HEK293T (cell line): ENCODE data around the gene PFKL.

Source experiments
- ELF4 ChIP-seq: fragments of 450-650 bp; IDR thresholded peaks from 2 replicates; pipeline ENCODE4 v1.6.1; 2017; ENCODE audit warnings: antibody characterized with exemption
- FOXA1 ChIP-seq: fragments of 450-650 bp; IDR thresholded peaks from 2 replicates; pipeline ENCODE4 v1.6.1; 2016; ENCODE audit warnings: mild to moderate bottlenecking
- FOXK2 ChIP-seq: fragments of 450-650 bp; IDR thresholded peaks from 2 replicates; pipeline ENCODE4 v1.6.1; 2016; ENCODE audit warnings: mild to moderate bottlenecking
- L3MBTL2 ChIP-seq: fragments of 450-650 bp; conservative IDR thresholded peaks from 2 replicates; pipeline ENCODE4 v1.6.1; 2016; ENCODE audit warnings: mild to moderate bottlenecking
- SP1 ChIP-seq: fragments of 450-650 bp; IDR thresholded peaks from 2 replicates; pipeline ENCODE4 v1.6.1; 2017
- SUZ12 ChIP-seq: fragments of 450-650 bp; IDR thresholded peaks from 2 replicates; pipeline ENCODE4 v1.6.1; 2016; ENCODE audit warnings: mild to moderate bottlenecking
- ZNF384 ChIP-seq: fragments of 450-650 bp; IDR thresholded peaks from 2 replicates; pipeline ENCODE4 v1.6.1; 2016
- TF ChIP-seq, protein P1 (sequence below): fragments of 450-650 bp; IDR thresholded peaks from 2 replicates; pipeline ENCODE4 v1.6.1; 2016

DNA sequence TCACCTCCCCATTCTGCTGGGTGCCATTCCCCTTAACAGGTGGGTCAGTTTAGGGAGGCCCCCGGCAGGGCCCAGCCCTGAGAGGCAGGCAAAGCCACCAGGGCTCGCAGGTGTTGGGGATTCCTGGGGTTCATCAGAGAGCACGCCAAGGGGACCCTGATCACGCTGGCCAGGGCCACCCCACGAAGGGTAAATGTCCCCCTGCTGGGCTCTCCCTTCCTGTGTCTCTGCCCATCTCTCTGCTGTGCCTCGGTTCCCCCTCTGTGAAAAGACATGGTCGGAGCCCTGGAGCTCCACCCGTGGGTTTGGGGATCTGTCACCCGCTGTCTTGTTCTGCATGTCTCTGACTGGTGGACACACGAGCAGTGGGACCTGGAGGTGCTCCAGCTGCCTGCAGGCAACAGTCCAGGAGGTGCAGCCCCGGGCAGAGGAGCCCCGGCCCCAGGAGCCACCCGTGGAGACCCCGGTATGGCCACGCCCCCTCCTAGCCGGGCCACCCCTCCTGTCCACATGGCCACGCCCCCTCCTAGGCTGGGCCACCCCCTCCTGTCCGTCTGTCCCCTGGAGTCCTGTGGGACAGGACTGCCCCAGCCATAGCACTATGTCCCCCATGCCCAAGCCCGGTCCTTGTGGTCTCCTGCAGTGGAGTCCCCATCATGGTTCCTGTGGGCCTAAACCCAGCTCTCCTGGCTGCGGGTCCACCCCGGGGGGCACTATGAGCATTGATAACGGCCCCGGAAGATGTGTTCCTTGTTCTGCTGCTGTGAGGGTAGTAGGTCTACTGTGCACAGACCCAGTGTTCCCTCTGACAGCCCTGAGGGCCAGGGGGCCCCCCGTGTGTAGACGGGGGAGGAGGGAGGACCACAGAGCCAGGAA lies 7.7 kb upstream of the PFKL start:
- TF ChIP-seq, protein P1, sequence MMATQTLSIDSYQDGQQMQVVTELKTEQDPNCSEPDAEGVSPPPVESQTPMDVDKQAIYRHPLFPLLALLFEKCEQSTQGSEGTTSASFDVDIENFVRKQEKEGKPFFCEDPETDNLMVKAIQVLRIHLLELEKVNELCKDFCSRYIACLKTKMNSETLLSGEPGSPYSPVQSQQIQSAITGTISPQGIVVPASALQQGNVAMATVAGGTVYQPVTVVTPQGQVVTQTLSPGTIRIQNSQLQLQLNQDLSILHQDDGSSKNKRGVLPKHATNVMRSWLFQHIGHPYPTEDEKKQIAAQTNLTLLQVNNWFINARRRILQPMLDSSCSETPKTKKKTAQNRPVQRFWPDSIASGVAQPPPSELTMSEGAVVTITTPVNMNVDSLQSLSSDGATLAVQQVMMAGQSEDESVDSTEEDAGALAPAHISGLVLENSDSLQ, result no peak
- TF ChIP-seq FOXK2 (no peak), SUZ12 (no peak), ELF4 (no peak), SP1 (no peak), ZNF384 (no peak), L3MBTL2 (no peak), FOXA1 (no peak)
